RPMI7951 (cell line): ENCODE results near the gene FXYD5. TPM values are rescaled to one million over a fixed set of nuclear protein-coding genes. Genes with fewer than 3 reads are reported as not detected.
"Not testable (repeated sequence)": the region's sequence is repeated elsewhere in the genome, so short reads cannot be mapped to it uniquely, and the experiment has no call there.

Experiments
- DNase-seq: peaks from one replicate; pipeline ENCODE4 v3.0.0-alpha.2; 2012; ENCODE audit warnings: low read depth
- total RNA-seq: library from RNA; depleted of rRNA; stranded (reverse); fragments of >200 nt; shearing (Covaris generic); gene quantifications from 2 replicates; pipeline ENCODE4 v1.2.3, GENCODE V29; 2014

FXYD5 gene
- total RNA-seq, 1 experiment from 2014 or later, result 338 TPM

DNA sequence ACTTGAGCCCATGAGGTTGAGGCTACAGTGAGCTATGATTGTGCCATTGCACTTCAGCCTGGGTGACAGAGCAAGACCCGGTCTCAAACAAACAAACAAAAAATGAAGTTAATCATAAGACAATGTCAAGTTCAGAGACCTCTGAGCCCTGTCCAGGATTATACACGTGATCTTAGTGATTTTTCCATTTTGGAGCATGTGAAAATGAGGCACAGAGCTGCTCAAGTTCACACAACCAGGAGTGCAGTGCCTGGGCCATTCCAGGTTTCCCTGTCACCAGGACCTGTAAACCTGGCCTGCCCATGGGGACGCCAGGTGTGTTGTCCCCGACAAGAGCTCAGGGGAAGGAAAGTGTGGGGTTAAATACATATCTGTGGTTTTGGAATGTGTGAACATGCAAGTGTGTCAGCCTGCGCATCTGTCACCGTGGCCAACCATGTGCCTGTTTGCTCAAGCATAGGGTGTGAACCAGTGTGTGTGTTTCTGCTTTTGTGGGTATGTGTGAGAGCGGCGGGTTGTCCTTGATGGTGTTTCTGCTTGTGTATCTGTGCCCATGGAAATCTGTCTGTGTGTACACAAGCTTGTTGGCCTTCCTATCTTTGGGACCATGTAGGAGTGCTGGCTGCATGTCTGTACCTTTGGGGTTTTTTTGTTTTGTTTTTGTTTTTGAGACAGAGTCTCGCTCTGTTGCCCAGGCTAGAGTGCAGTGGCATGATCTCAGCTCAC is 17.4 kb upstream of the FXYD5 start:
- no peak for DNase-seq

DNA sequence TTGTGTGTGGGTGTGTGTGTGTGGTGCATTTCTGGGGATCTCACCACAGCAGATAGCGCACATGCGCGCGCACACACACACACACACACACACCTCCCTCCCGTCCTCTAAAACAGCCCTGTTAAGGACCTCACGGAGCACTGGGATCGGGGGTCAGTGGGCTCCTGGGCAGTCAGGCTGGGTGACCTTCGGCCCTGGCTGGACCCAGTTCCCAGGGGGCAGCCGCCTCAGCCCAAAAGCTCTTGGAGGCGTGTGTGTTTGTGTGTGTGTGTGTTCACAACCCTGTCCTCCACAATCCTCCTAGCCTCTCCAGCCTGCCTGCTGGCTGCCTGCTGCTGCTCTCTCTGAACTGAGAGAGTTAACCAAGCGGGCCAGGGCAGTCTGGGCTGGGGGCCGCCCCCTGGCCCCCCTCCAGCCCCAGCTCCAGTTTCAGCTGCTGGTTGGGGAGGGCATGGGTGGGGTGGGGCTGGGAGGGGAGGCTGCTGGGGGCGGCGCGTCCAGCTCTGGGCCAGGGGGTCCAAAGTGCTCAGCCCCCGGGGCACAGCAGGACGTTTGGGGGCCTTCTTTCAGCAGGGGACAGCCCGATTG is 16.1 kb upstream of the FXYD5 start, which contains the start of gene FXYD1:
FXYD1 (plus strand) TSS at position 520 of the 588 bp plus-strand sequence. CDS start 1,256 bp downstream, outside the sequence.
- DNase-seq, result no peak

DNA sequence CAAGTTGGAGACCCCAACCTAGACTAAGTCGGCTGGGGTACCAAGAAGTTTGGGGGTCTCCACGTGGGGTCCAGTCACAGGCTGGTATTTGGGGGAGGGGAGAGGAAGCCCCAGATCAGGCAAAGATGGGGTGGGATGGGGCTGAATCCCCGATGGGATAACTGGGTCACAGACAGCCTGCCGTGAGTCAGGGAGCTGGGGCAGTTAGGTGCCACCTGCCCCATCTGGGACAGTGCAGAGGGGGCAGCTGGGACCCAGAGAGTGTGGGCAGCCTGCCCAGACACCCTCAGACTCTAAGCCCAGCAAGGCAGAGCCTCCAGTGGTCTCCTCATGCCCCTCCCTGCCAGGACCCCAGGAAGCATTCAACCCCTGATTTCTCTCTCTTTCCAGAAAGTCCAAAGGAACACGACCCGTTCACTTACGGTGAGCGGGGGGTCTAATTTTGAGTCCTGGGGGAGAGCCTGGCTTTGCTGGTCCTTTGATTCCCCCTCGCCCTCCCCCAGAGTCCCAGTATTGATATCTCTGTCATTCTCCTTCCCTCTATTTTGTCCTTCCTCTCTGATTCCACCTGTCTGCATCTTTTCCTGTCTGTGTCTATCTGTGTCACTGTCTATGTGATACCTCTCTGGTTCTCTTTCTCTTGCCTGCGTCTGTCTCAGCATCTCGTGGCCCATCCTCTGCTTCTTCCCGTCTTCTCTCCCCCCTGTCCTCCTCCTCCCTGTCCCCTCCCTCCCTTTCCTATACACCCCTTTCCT is 14.2 kb upstream of the FXYD5 start:
- no peak for DNase-seq

DNA sequence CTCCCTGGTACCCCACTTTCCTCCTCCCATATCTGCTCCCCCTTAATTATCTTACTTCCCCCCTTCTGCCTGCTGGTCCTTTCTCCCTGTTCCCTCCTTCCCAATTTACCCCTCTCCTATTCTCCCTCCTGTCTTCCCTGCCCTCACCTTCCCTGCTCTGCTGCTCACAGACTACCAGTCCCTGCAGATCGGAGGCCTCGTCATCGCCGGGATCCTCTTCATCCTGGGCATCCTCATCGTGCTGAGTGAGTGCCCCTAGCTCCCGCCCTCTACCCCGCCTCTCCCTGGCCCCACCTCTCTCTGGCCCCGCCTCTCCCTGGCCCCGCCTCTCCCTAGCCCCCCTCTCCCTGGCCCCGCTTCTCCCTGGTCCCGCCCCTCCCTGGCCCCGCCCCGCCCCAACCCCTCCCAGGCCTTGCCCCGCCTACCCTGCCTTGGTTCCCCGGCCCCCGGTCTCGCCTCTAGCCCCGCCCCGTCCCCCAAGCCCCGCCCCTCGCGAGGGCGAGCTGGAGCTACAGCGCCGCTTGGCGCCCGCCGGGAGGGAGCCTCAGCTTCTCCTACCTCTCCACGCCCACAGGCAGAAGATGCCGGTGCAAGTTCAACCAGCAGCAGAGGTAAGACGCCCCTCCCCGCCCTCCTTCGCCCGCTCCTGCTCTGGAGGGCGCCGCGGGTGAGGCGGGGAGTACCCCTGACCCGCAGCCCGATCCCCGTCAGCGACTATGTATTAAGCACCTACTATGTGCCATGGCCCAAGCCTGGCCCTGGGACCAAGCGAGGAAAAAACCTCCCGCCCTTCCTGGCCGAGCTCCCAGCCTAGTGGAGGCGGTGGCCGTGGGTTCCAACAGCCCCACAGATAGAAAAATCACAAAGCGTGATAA is 13.3 kb upstream of the FXYD5 start:
- DNase-seq, result peak; percentile 87

DNA sequence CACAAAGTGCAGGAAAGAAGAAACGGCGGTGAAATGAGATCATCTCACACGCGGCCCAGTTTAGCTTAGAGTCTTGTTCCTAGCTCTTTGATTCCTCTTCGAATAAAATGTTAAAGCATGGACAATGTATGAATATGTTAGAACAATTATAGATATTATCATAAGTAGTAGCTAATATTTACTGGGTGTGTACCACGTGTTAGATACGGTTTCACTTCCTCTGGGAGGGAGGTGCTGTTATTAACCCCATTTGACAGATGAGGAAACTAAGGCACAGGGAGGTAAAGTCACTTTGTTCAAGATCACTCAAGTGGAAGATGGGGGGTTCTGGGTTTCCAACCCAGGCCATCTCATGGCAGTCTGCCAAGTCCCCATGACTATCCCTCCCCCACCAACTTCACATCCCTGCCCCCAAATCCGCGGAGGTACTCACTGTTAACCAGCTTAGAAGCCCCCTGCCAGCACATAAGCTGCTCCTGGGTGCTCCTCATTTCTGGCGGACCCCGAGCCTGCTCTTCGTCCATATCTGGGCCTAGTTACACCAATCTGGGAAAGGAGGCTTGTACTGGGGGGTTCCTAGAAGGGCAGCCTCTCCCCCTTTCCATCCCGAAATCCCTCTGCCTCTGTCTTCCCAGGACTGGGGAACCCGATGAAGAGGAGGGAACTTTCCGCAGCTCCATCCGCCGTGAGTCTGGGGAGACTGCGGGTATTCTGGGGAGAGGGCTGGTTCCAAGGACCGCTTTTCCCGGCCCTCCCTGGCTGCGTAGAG is 12.5 kb upstream of the FXYD5 start:
- no peak for DNase-seq

DNA sequence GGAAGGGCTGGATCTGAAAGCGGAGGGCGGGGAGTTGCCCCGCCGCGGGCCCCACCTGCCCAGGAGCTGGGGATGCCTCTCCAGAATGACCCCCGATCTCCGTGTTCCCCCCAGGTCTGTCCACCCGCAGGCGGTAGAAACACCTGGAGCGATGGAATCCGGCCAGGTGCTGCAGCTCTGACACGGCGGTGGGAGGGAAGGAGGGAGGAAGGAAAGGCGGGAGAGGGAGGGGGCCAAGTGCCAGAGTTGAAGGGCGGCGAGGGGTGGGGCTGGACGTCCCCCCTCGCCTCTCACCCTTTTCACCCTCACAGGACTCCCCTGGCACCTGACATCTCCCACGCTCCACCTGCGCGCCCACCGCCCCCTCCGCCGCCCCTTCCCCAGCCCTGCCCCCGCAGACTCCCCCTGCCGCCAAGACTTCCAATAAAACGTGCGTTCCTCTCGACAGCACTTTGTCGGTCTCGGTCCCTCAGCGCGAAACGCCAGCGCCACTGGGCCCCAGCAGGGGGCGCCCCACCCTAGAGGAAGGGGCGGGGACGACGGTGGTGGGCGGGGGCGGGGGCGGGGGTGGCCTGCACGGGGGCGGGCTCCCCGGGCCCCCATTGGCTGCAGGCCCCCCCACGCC is 11.8 kb upstream of the FXYD5 start:
- peak; percentile 27 for DNase-seq

DNA sequence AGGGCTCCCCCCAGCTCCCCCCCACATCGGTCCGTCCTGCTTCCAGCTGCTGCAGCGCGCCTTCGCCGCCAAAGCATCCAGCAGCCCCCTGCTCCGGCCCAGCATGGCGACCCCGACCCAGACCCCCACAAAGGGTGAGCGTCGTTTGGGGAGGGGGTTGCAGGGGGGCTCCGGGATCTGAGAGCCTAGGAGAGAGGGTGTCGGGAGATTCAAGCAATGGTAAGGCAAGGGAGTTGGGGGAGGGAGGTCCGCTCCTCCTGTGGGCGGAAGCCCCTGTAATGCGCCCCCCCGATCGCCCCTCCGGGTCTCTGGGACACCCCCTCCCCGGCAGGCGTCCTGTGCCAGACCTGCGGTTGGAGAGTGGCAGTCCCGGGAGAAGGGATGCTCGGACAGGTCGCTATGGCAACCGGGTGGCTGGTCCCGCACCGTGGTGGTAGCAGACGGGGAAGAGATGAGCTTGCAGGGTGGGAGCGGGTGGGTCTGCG is 11.3 kb upstream of the FXYD5 start, which contains the start of gene FXYD7:
FXYD7 (plus strand) TSS at position 25 of the 485 bp plus-strand sequence; CDS start at position 104, 79 bp downstream.
- no peak for DNase-seq

DNA sequence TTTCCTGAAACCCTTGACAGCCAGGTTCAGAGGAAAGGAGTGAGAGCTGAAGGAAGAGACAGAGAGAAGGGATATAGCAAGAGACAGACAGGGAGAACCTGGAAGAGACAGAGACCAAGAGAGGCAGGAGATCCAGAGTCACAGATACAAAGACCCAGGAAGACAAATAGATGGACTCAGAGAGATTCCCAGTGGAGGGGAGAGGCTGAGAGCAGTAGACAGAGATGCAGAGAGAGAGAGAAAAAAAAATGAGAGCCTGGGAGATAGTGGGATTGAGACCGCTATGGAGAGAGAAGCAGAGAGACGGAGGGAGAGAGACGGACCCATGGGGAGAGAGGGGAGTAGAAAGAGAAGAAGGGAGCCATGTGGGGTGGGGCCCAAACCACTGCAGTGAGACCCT is 10.7 kb upstream of the FXYD5 start:
- no peak for DNase-seq

DNA sequence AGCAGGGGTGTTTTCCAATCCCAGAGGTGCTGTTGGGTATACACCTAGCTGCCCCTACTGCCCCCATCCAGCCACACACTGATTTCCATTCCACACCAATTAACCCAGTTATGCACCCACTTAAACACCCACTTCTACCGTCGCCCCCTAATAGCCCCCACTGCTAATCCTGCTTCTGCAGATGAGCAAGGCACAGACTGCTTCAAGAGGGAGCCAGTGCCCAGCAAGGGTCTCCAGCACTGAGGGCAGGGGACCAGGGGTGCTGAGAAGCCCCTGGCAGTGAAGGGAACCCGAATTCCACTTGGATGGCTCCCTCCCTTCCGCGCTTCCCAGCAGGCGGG is 10.3 kb upstream of the FXYD5 start:
- DNase-seq, result no peak

DNA sequence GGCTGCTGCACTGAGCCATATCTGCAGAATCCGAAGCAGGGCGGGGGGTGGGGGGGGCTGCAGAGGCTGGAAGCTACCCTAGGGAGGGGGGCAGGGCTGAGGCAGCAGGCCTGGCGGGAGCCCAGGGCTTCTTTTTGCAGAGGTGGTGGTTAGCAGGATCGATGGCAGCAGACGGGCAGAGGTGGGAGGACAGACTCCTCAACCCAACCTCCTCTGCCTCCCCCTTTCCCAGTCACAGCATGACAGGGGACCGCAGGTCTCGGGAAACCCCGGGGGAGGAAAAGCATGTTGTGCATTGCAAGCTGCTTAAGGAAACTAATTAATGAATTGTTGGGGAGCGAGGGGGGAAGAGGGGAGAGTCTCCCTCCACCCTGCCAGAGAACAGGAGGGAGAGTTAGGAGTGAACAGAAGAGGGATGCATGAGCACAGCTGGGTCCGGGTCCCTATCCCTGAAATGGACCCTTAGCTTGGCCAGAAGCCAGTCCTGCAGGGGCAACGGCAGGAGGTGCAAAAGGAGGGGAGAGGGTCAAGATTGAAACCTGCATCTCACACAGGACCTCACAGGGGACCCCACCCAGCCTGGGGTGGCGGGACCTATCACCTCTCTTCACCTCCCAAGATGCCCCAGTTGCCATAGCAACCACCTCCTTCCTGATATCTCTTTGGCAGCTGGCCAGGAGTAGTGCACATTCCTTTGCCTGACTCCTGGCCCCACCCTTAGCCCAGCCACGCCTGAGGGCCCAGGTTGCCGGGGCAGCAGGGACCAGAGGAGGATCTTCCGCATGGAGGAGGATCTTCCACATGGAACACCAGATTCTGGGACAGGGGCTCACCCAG is 9.7 kb upstream of the FXYD5 start:
- DNase-seq, result peak; percentile 55

DNA sequence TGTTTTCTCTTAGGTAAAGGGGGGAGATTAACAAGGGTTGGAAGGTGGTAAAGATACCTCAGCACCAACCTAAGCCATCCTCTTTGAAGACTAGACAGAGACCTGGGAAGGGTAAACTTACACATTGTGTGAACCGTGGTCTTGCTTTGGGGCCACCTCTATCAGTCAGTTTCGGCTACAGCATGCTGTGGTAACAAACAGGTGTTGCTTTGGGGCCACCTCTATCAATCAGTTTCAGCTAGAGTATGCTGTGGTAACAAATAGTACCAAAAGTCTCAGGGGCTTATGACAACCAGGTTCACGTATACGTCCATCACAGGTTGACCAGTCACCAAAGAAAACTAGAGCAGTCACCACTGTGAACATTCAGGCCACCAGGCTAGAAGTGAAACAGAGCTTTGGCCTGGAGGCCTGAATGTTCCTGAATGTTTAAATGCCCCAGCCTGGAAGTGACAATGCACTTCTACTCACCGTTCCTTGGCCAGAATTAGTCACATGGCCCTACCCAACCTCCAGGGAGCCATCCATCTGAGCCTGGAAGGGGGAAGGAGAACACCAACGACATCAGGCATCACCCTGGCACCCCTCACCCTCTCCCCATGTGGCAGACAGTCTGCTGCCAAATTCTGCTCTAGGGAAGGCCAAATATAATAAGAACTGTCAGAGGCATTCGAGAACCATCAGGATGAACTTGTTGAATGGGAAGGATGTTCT is 7.6 kb upstream of the FXYD5 start:
- DNase-seq, result no peak

DNA sequence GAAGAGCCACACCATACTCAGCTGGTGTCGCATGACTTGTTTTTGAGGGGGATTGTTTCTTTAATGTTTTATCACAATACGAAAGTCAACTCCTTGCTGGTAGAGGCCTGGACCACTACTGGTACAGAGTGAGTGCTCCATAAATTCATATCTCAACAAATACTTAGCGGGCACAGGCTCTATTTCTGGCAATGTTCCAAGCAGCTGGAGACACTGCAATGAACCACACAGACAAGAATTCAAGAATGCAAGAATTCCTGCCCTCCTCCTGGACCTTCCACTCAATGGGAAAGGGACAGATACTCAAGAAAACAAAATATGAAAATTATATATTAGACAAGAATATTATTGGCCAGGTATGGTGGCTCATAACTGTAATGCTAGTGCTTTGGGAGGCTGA is 5.1 kb upstream of the FXYD5 start:
- no peak for DNase-seq

DNA sequence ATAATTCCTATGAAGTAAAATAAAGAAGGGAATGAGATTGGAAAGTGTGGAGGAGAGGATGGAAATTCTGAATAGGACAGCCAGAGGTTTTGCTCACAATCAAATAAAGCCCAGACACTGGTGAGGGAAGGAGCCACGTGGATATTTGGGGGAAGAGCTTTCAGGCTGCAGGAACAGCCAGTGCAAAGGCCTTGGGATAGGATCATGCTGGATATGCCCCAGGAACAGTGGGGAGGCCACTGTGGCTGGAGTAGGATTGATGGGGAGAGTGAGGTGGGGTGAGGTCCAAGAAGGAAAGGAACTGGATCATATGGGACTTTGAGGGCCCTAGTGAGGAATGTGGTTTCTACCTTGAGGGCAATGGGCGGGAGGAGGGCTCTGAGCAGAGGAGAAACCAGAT is 4.1 kb upstream of the FXYD5 start:
- DNase-seq, result no peak

DNA sequence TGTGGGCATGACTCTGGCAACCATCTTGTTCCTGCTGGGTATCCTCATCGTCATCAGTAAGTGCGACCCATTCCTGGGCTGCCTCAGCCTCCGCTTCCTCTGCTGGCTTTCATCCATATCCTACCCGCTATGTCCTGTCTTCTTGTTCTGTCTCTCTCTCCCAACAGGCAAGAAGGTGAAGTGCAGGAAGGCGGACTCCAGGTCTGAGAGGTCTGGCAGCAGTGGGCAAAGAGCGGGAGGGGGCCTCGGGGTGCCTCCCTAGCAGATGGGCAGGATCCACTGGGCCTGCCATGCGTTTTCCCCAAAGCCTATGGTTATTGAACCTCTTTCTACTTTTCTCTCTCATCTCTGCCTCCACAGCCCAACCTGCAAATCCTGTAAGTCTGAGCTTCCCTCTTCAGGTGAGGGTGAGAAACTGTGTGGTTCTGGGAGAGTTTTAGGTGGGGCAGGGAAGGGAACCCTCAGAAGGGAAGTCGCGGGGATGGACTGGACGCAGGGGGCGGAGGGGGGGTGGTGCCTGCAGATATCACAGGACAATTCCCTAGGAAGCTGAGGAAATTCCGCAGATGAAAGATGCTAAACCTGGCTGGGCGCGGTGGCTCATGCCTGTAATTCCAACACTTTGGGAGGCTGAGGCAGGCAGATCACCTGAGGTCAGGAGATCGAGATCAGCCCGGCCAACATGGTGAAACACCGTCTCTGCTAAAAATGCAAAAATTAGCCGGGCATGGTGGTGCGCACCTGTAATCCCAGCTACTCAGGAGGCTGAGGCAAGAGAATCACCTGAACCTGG is 3.1 kb upstream of the FXYD5 start:
- DNase-seq, result no peak

DNA sequence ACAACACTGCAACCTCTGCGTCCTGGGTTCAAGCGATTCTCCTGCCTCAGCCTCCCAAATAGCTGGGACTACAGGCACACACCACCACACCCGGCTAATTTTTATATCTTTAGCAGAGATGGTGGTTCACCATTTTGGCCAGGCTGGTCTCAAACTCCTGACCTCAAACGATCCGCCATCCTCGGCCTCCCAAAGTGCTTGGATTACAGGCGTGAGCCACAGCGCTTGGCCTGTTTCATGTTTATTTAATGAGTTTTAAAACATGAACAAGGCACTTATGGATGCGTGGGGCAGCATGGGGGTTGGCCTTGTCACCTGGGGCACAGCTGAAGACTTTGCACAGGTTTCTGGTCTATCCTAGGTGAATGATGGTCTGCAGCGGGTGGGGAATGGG is 1.4 kb upstream of the FXYD5 start:
- not testable (repeated sequence) for DNase-seq

DNA sequence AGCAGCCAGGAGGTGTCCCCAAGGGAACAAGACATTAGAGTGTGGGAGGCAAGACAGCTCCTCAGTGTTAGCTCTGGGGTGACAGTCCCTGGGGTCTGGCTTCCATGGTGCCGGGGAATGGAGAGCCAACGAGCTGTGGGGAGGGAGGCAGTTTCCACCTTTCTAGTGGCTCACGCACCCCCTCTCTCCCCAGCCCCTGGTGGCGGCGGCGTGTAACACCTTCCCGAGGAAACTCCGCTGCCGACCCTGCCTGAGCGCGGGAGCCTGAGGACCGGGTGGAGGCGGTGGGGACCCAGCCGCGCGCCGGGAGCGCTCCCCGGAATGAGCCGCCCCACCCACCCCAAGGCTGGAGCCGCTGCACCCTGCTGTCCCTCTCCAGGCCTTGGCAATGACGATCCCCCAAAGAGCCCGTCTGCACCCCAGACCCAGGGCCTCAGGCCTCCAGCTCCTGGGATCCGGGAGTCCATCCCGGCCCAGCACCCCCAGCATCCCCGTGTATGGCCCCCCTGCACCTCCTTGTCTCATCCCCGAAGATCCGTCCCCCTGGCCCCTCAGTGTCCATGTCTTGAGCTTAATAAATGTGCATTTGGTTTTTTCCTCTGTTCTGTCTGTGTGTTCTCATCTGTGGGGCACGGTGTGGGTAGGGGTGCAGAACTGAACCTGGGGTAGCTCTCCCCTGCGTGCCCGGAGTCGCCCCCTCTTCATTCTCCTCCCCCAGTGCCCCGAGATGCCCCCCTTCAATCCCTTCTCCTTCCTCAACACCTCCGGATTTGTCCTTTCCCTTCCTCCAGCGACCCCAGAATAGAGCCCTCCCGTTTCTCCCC is 622 bp upstream of the FXYD5 start:
- peak; percentile 46 for DNase-seq

DNA sequence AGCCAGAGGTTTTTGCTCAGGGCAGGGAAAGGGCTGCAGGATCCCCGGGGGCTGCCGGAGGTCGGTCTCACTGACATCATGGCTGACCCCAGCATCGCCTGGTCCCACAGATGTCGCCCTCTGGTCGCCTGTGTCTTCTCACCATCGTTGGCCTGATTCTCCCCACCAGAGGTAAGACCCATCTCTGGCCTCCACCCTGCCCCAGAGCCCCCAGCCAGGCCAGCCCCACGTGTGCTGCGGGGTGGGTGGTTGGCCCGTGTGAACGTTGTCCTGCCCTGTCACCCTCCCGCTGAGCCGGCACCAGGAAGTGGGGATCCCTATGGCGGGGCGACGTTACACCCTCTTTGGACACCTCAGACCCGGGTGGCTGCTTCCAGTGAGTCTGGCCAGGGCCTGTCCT is 906 bp downstream of the FXYD5 start:
- DNase-seq, result no peak
